Measurements from ENCODE around the gene SLC24A3.

SLC24A3 gene

GRCh38 chr20:19520261-19520660 lies 307.8 kb downstream of the SLC24A3 start:
- DNase-seq = no peak

- DNase-seq = no peak
Observed at GRCh38 chr20:19522071-19522801, 309.8 kb downstream of the SLC24A3 start.

- no peak for DNase-seq
Observed at GRCh38 chr20:19522836-19523590, 310.6 kb downstream of the SLC24A3 start.

- no peak for DNase-seq
Observed at GRCh38 chr20:19524691-19525090, 312.2 kb downstream of the SLC24A3 start.

GRCh38 chr20:19527509-19527908 lies 315.1 kb downstream of the SLC24A3 start:
- no peak for DNase-seq

- no peak for DNase-seq
Observed at GRCh38 chr20:19528286-19529030, 316.0 kb downstream of the SLC24A3 start.

- DNase-seq = no peak
Observed at GRCh38 chr20:19530006-19530405, 317.6 kb downstream of the SLC24A3 start.

- DNase-seq = no peak
Observed at GRCh38 chr20:19531446-19531845, 319.0 kb downstream of the SLC24A3 start.

- no peak for DNase-seq
Observed at GRCh38 chr20:19538556-19538955, 326.1 kb downstream of the SLC24A3 start.

- DNase-seq = no peak
Observed at GRCh38 chr20:19539191-19539590, 326.7 kb downstream of the SLC24A3 start.

- no peak for DNase-seq
Observed at GRCh38 chr20:19540392-19540791, 327.9 kb downstream of the SLC24A3 start.

GRCh38 chr20:19543101-19543500 lies 330.7 kb downstream of the SLC24A3 start:
- DNase-seq = no peak

- no peak for DNase-seq
Observed at GRCh38 chr20:19544684-19545083, 332.2 kb downstream of the SLC24A3 start.

- DNase-seq = no peak
Observed at GRCh38 chr20:19546648-19547047, 334.2 kb downstream of the SLC24A3 start.

GRCh38 chr20:19547547-19547946 lies 335.1 kb downstream of the SLC24A3 start:
- DNase-seq = no peak

GRCh38 chr20:19549896-19550295 lies 337.5 kb downstream of the SLC24A3 start:
- DNase-seq = no peak

- peak; percentile 52 for DNase-seq
Observed at GRCh38 chr20:19552221-19553180, 340.1 kb downstream of the SLC24A3 start.

GRCh38 chr20:19554666-19555065 lies 342.2 kb downstream of the SLC24A3 start:
- no peak for DNase-seq

GRCh38 chr20:19555726-19556125 lies 343.3 kb downstream of the SLC24A3 start:
- DNase-seq = no peak

- no peak for DNase-seq
Observed at GRCh38 chr20:19557291-19557690, 344.8 kb downstream of the SLC24A3 start.

- DNase-seq = no peak
Observed at GRCh38 chr20:19560881-19561480, 348.5 kb downstream of the SLC24A3 start.

- DNase-seq = peak; percentile 67
Observed at GRCh38 chr20:19562426-19562825, 350.0 kb downstream of the SLC24A3 start.
